Hematopoietic multipotent progenitor cell treated with erythropoietin and hydrocortisone succinate and interleukin-3 and kit ligand, for 6 days (in vitro differentiated cells): ENCODE data around the gene SLCO3A1.

ENCODE experiments used
- DNase-seq: peaks from one replicate; pipeline ENCODE4 v3.0.0-alpha.2; 2015

The SLCO3A1 gene

GRCh38 chr15:91916051-91916450 is 62.5 kb downstream of the SLCO3A1 start:
- no peak for DNase-seq

- DNase-seq = no peak
Observed at GRCh38 chr15:91917686-91918360, 64.3 kb downstream of the SLCO3A1 start.

GRCh38 chr15:91919014-91919534 is 65.6 kb downstream of the SLCO3A1 start:
- DNase-seq = no peak

- peak; percentile 32 for DNase-seq
Observed at GRCh38 chr15:91921188-91921842, 67.8 kb downstream of the SLCO3A1 start.

- no peak for DNase-seq
Observed at GRCh38 chr15:91921843-91922198, 68.3 kb downstream of the SLCO3A1 start.

GRCh38 chr15:91922646-91923547 is 69.4 kb downstream of the SLCO3A1 start:
- no peak for DNase-seq

- DNase-seq = no peak
Observed at GRCh38 chr15:91924183-91924582, 70.7 kb downstream of the SLCO3A1 start.

GRCh38 chr15:91924837-91925495 is 71.5 kb downstream of the SLCO3A1 start:
- no peak for DNase-seq

- DNase-seq = no peak
Observed at GRCh38 chr15:91925794-91926193, 72.3 kb downstream of the SLCO3A1 start.

GRCh38 chr15:91926908-91927270 is 73.4 kb downstream of the SLCO3A1 start:
- DNase-seq = no peak

- DNase-seq = no peak
Observed at GRCh38 chr15:91927585-91927984, 74.1 kb downstream of the SLCO3A1 start.

- DNase-seq = no peak
Observed at GRCh38 chr15:91928675-91929074, 75.2 kb downstream of the SLCO3A1 start.

GRCh38 chr15:91929509-91929908 is 76.0 kb downstream of the SLCO3A1 start:
- no peak for DNase-seq

- DNase-seq = no peak
Observed at GRCh38 chr15:91930092-91930491, 76.6 kb downstream of the SLCO3A1 start.

GRCh38 chr15:91936182-91936775 is 82.8 kb downstream of the SLCO3A1 start:
- DNase-seq = no peak

GRCh38 chr15:91936927-91937326 is 83.4 kb downstream of the SLCO3A1 start:
- no peak for DNase-seq

- no peak for DNase-seq
Observed at GRCh38 chr15:91938136-91938535, 84.6 kb downstream of the SLCO3A1 start.

GRCh38 chr15:91939403-91939831 is 85.9 kb downstream of the SLCO3A1 start:
- DNase-seq = no peak

- no peak for DNase-seq
Observed at GRCh38 chr15:91940496-91941381, 87.2 kb downstream of the SLCO3A1 start.

GRCh38 chr15:91941871-91942658 is 88.6 kb downstream of the SLCO3A1 start:
- DNase-seq = peak; percentile 26
